ENCODE results near the gene SLC17A8. TPM values are rescaled to one million over a fixed set of nuclear protein-coding genes. Genes with fewer than 3 reads are reported as not detected.

Gene SLC17A8
- polyA plus RNA-seq, 1 donor (not counting 4 experiments of a cell fraction or from before 2014, with no cell fraction given), result not detected

- Histone ChIP-seq H3K27ac (ENCODE audit: control insufficient read depth, insufficient read depth, low read length) (no peak overlapping the region), H3K9ac (ENCODE audit: control insufficient read depth, extremely low read depth, insufficient read depth, low read length) (no peak overlapping the region), H4K20me1 (ENCODE audit: control insufficient read depth, extremely low read depth, insufficient read depth, low read length) (no peaks in the 10 kb centered on the region), H3K36me3 (ENCODE audit: control insufficient read depth in 2 of 2, extremely low read depth in 1 of 2, insufficient read depth in 2 of 2, low read length in 2 of 2) (peaks cover under 1 to 2% of the 10 kb centered on the region in 2 experiments), H3K9me3 (ENCODE audit: control insufficient read depth, low read depth, low read length) (no peaks in the 10 kb centered on the region), H3K4me3 (ENCODE audit: control insufficient read depth in 2 of 3, extremely low read depth in 1 of 3, insufficient read depth in 2 of 3, low read depth in 1 of 3, low read length in 3 of 3) (no peak overlapping the region), H3K27me3 (ENCODE audit: control insufficient read depth, extremely low read depth, insufficient read depth, low read length) (no peaks in the 10 kb centered on the region), H3K79me2 (ENCODE audit: control insufficient read depth, insufficient read depth, low read length) (no peaks in the 10 kb centered on the region), H2AFZ (ENCODE audit: control insufficient read depth, low read length) (no peak overlapping the region), H3K9me1 (ENCODE audit: control insufficient read depth, extremely low read depth, insufficient read depth, low read length) (no peaks in the 10 kb centered on the region), H3K4me1 (ENCODE audit: control insufficient read depth, extremely low read depth, insufficient read depth, low read length) (no peaks in the 10 kb centered on the region), H3K4me2 (ENCODE audit: control insufficient read depth, extremely low read depth, insufficient read depth, low read depth, low read length) (no peak overlapping the region)
- DNase-seq (ENCODE audit: low read depth, low spot score) (no peak), FAIRE-seq (no peak)
- dilution Hi-C loops (cut with MboI; ENCODE audit: extremely low pct_ligation_motif_present, low sequenced_read_pairs), result no loop called here
- TF ChIP-seq EZH2 (IDR thresholded peaks at IDR 0.05; ENCODE audit: low read length) (no peak), CTCF (optimal IDR thresholded peaks at IDR 0.05 in 1 of 3, IDR thresholded peaks at IDR 0.05 in 1 of 3, conservative IDR thresholded peaks at IDR 0.05 in 1 of 3; ENCODE audit: extremely low read depth in 1 of 3, insufficient read depth in 2 of 3, low read length in 3 of 3) (no peak)
Observed at GRCh38 chr12:100324498-100324897, 32.4 kb upstream of the SLC17A8 start.

DNA sequence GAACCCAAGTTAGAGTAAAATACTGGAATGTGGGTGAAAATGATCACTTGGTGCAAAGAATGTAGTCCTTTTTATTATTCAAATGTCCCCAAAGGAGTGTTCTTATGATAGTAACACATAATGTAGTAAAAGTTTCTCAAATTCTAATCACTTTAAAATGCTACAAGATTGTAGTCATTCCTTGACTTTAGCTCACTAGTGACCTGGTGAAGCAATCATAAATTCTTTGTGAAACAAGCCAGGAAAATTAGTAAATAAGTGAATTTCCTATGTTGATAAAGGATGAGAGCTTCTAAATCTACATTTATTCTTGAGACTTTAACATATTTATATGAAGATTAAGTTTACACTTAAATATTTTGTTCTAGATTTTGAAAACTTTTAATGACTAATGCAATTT, 30.7 kb upstream of the SLC17A8 start:
- TF ChIP-seq EZH2 (IDR thresholded peaks at IDR 0.05; ENCODE audit: low read length) (no peak), CTCF (optimal IDR thresholded peaks at IDR 0.05 in 1 of 3, IDR thresholded peaks at IDR 0.05 in 1 of 3, conservative IDR thresholded peaks at IDR 0.05 in 1 of 3; ENCODE audit: extremely low read depth in 1 of 3, insufficient read depth in 2 of 3, low read length in 3 of 3) (no peak)

More for the DNA sequence above, 30.7 kb upstream of the SLC17A8 start:
- H3K4me1 ChIP-seq (ENCODE audit: control insufficient read depth, extremely low read depth, insufficient read depth, low read length), result no peaks in the 10 kb centered on the region
- no peak overlapping the region for H3K9ac ChIP-seq (ENCODE audit: control insufficient read depth, extremely low read depth, insufficient read depth, low read length)
- no peaks in the 10 kb centered on the region for H3K9me1 ChIP-seq (ENCODE audit: control insufficient read depth, extremely low read depth, insufficient read depth, low read length)
- H4K20me1 ChIP-seq (ENCODE audit: control insufficient read depth, extremely low read depth, insufficient read depth, low read length), result no peaks in the 10 kb centered on the region
- DNase-seq (ENCODE audit: low read depth, low spot score) (no peak), FAIRE-seq (no peak)
- peaks cover 2 to 5% of the 10 kb centered on the region in 2 experiments for H3K36me3 ChIP-seq (ENCODE audit: control insufficient read depth in 2 of 2, extremely low read depth in 1 of 2, insufficient read depth in 2 of 2, low read length in 2 of 2)
- no peak overlapping the region for H2AFZ ChIP-seq (ENCODE audit: control insufficient read depth, low read length)
- no peak overlapping the region for H3K4me2 ChIP-seq (ENCODE audit: control insufficient read depth, extremely low read depth, insufficient read depth, low read depth, low read length)
- no peak overlapping the region for H3K27ac ChIP-seq (ENCODE audit: control insufficient read depth, insufficient read depth, low read length)
- H3K4me3 ChIP-seq (ENCODE audit: control insufficient read depth in 2 of 3, extremely low read depth in 1 of 3, insufficient read depth in 2 of 3, low read depth in 1 of 3, low read length in 3 of 3), result no peak overlapping the region
- no peaks in the 10 kb centered on the region for H3K9me3 ChIP-seq (ENCODE audit: control insufficient read depth, low read depth, low read length)
- dilution Hi-C loops (cut with MboI; ENCODE audit: extremely low pct_ligation_motif_present, low sequenced_read_pairs), result no loop called here
- H3K27me3 ChIP-seq (ENCODE audit: control insufficient read depth, extremely low read depth, insufficient read depth, low read length), result no peaks in the 10 kb centered on the region
- no peaks in the 10 kb centered on the region for H3K79me2 ChIP-seq (ENCODE audit: control insufficient read depth, insufficient read depth, low read length)

Data from keratinocyte (primary cell).